Smooth muscle cell of the brain vasculature (primary cell): ENCODE data around the gene GPR152.
"Not testable (repeated sequence)": the region's sequence is repeated elsewhere in the genome, so short reads cannot be mapped to it uniquely, and the experiment has no call there.

Source experiments
- DNase-seq: peaks from one replicate; pipeline ENCODE4 v3.0.0-alpha.2; 2012; ENCODE audit warnings: low read depth, low spot score

The GPR152 gene

GRCh38 chr11:67489885-67490726, 37.6 kb upstream of the GPR152 start:
- DNase-seq, result no peak

DNA sequence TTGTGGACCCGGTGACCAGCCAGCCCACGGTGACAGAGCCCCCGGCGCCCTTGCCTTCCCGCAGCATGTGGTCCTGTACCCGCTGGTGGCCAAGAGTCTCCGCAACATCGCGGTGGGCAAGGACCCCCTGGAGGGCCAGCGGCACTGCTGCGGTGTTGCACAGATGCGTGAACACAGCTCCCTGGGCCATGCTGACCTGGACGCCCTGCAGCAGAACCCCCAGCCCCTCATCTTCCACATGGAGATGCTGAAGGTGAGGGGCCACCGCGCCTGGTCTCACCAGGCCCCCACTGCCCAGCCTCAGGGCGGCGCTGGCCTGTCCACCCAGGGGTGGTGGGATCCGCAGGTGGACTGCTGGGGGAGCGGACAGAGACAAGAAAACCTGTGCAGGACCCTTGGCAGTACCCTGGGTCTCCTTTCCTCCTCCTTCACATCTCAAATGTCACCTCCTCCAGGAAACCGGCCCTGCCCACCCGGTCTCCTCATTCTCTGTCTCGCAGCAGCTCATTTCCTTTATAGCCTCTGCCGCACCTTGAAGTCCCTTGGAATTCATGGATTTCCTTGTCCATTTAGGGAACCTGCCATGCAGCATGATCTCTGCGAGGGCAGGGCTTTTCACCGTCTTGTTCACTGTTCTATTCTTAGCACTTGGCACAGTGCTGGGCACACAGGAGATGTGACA, 36.8 kb upstream of the GPR152 start:
- DNase-seq, result no peak

DNA sequence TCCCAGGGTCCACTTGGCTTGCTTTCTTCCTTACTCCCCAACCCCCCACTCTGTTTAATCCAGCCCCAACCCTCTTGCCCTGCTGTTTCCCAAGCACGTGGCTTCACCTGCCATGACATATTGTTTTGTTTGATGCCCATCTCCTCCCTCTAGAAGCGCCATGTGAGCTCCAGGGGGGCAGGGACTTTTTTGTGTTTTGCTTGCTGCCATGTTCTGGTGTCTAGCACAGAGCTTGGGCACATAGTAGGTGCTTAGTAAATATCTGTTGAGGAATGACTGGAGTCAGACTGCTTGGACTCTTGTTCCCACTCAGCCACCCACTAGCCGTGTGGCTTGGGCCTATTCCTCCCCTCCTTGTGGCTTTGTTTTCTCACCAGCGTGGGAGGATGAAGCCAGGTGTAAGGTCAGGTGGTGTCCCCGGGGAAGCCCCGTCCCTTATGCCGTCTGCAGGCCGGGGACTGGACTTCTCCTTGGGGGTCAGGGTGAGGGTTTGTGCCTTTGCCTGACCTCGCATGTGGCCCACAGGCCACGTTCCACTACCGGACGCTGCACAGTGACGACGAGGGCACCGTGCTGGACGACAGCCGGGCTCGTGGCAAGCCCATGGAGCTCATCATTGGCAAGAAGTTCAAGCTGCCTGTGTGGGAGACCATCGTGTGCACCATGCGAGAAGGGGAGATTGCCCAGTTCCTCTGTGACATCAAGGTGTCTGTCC, 34.1 kb upstream of the GPR152 start:
- no peak for DNase-seq

- DNase-seq, result not testable (repeated sequence)
Measured at GRCh38 chr11:67485873-67486361, 33.4 kb upstream of the GPR152 start.

GRCh38 chr11:67484847-67485311, 32.4 kb upstream of the GPR152 start:
- no peak for DNase-seq

GRCh38 chr11:67483831-67484665, 31.5 kb upstream of the GPR152 start:
- no peak for DNase-seq

GRCh38 chr11:67482827-67483798, 30.6 kb upstream of the GPR152 start, which contains the start of gene AIP:
Gene AIP, plus strand, starts transcription at chr11:67483026. Its CDS starts 133 bp downstream, at chr11:67483159.
- peak; percentile 97 for DNase-seq

DNA sequence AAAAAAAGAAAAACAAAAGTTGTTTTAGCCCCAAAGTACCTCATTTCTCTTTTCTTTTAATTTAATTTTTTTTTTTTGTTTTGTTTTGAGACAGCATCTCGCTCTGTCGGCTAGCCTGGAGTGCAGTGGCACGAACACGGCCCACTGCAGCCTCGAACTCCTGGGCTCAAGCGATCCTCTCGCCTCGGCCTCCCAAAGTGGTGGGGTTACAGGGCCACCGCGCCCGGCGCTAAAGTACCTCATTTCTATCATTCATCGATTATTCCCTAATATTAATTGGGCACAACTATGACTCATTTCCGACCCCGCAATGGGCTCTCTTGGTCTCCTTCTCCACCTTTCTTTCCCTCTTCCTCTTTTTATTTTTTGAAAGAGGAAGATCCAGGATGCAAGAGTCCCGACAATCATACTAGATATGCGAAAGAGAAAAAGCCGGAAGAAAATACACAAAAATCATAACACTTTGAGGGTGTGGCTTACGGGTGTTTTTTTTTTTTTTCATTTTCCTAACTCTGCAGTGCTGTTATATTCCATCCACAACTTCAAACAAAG, 29.8 kb upstream of the GPR152 start:
- DNase-seq, result no peak

- DNase-seq, result not testable (repeated sequence)
Measured at GRCh38 chr11:67477344-67478050, 25.0 kb upstream of the GPR152 start.

DNA sequence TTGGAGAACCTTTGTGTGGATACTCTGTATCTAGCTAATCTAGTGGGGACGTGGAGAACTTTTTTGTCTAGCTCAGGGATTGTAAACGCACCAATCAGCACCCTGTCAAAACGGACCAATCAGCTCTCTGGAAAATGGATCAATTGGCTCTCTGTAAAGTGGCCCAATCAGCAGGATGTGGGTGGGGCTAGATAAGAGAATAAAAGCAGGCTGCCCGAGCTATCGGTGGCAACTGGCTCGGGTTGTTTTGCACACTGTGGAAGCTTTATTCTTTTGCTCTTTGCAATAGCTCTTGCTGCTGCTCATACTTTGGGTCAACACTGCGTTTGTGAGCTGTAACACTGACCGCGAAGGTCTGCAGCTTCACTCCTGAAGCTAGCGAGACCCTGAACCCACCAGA, 24.2 kb upstream of the GPR152 start:
- DNase-seq, result not testable (repeated sequence)

GRCh38 chr11:67472882-67473281, 20.4 kb upstream of the GPR152 start:
- no peak for DNase-seq

- DNase-seq, result no peak
Measured at GRCh38 chr11:67470337-67471002, 17.9 kb upstream of the GPR152 start.

DNA sequence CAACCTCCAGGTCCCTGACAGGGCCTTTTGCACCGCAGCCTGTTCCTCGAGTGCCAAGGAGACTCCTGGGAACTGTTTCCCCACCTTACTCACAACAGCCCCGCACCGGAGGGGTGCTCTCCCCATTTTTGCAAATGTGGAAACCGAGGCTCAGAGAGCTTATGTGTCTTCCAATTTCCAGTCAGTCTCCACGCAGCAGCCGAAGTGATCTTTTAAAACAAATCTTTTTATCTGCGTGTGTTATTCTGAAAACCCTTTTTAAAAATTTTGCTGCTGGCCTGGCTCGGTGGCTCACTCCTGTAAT, 16.9 kb upstream of the GPR152 start:
- DNase-seq, result no peak

GRCh38 chr11:67468759-67469507, 16.4 kb upstream of the GPR152 start, which contains the start of gene TMEM134:
Gene TMEM134, minus strand, starts transcription at chr11:67469251. Its CDS starts 59 bp downstream, at chr11:67469192.
- DNase-seq, result peak; percentile 81

DNA sequence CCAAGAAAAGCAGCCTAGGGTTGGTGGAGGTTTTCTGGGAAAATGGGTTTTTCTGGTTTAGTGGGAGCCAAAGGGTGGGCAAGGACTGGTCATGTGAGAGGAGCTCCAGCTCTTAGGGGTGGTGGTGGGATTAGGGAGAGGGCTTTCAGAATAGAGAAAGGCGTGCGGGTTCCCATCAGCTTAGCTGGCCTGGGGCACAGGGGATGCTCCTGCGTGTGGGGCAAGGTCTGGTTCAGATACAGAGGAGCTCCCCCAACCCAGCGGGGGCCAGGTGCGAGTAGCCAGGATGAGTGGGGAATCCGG, 15.9 kb upstream of the GPR152 start:
- DNase-seq, result no peak

DNA sequence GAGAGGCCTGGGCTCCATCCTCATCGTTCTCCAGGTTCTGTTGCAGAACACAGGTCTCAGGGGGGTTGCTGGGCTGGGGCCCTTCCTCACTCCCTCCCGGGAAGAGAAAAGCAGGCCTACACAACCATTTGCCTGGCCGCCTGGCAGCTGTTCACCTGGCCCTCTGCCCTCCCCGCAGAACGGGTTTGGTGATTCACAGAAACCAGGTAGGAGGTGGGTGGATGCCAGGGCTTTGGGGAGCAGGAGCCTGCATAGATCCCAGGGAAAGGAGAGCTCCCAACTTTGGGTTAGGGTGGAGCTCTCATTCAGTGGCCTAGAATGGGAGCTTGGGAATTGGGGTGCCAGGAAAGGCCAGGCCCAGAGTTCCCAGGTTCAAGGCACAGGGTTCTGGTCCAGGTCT, 15.5 kb upstream of the GPR152 start:
- DNase-seq, result no peak

GRCh38 chr11:67466962-67467771, 14.6 kb upstream of the GPR152 start:
- no peak for DNase-seq
